HEK293 (cell line): Measurements from ENCODE around the gene SLC22A14.

Source experiments
- CTCF ChIP-seq: fragments of 450-650 bp; formaldehyde crosslinking; IDR thresholded peaks from 2 replicates; pipeline ENCODE4 v1.5.1; 2016; ENCODE audit warnings: missing biosample characterization, missing genetic modification characterization
- PBX3 ChIP-seq: sonication (generic); formaldehyde crosslinking; IDR thresholded peaks from 2 replicates; pipeline ENCODE4 v1.8.1; 2022; ENCODE audit warnings: mild to moderate bottlenecking, moderate library complexity, missing genetic modification reagents
- REST ChIP-seq: fragments of 450-650 bp; formaldehyde crosslinking; IDR thresholded peaks from 2 replicates; pipeline ENCODE4 v1.5.1; 2016; ENCODE audit warnings: missing biosample characterization, missing genetic modification characterization
- ZNF175 ChIP-seq: fragments of 450-650 bp; formaldehyde crosslinking; IDR thresholded peaks from 2 replicates; pipeline ENCODE4 v1.5.1; 2016; ENCODE audit warnings: missing biosample characterization, missing genetic modification characterization
- ZNF2 ChIP-seq: fragments of 450-650 bp; formaldehyde crosslinking; IDR thresholded peaks from 2 replicates; pipeline ENCODE4 v1.5.1; 2016; ENCODE audit warnings: missing biosample characterization, missing genetic modification characterization
- ZNF274 ChIP-seq, 2 experiments: fragments of 200-500 bp in 1 of 2; fragments of 450-650 bp in 1 of 2; sonication (Bioruptor generic) in 1 of 2; formaldehyde crosslinking in 1 of 2; IDR thresholded peaks; 2 replicates each; pipeline versions ENCODE4 v1.5.1 to v1.6.1; 2014 to 2016; ENCODE audit warnings: borderline replicate concordance in 1 of 2, inconsistent platforms in 1 of 2, low read length in 1 of 2, missing biosample characterization in 1 of 2, missing genetic modification characterization in 1 of 2
- ZNF324 ChIP-seq: fragments of 450-650 bp; formaldehyde crosslinking; IDR thresholded peaks from 2 replicates; pipeline ENCODE4 v1.5.1; 2016; ENCODE audit warnings: missing biosample characterization, missing genetic modification characterization

- TF ChIP-seq CTCF (tag by site-specific recombination) (no peak), ZNF2 (tag by site-specific recombination) (no peak), ZNF324 (tag by site-specific recombination) (no peak), ZNF175 (tag by site-specific recombination) (no peak), REST (no peak), ZNF274 (IDR thresholded peaks at IDR 0.05; ENCODE audit: low read length) (no peak), ZNF274 (tag by site-specific recombination; IDR thresholded peaks at IDR 0.05; ENCODE audit: borderline replicate concordance) (no peak), PBX3 (CRISPR knock-in tag) (no peak)
Measured at GRCh38 chr3:38232701-38233100, 49.4 kb upstream of the SLC22A14 start.
